ENCODE measurements around the gene PTPRR.

GRCh38 chr12:70854881-70855568 lies 65.5 kb downstream of the PTPRR start:
- TF ChIP-seq ZFP30 (CRISPR knock-in tag; IDR thresholded peaks at IDR 0.05) (no peak), CREB5 (CRISPR knock-in tag; IDR thresholded peaks at IDR 0.05; ENCODE audit: low read depth) (no peak), ZC3H10 (CRISPR knock-in tag; IDR thresholded peaks at IDR 0.05) (no peak), RARB (CRISPR knock-in tag; IDR thresholded peaks at IDR 0.05) (no peak), TOX (CRISPR knock-in tag; IDR thresholded peaks at IDR 0.05; ENCODE audit: borderline replicate concordance) (no peak), ISL1 (CRISPR knock-in tag; IDR thresholded peaks at IDR 0.05) (no peak)
- TF ChIP-seq, protein P1, sequence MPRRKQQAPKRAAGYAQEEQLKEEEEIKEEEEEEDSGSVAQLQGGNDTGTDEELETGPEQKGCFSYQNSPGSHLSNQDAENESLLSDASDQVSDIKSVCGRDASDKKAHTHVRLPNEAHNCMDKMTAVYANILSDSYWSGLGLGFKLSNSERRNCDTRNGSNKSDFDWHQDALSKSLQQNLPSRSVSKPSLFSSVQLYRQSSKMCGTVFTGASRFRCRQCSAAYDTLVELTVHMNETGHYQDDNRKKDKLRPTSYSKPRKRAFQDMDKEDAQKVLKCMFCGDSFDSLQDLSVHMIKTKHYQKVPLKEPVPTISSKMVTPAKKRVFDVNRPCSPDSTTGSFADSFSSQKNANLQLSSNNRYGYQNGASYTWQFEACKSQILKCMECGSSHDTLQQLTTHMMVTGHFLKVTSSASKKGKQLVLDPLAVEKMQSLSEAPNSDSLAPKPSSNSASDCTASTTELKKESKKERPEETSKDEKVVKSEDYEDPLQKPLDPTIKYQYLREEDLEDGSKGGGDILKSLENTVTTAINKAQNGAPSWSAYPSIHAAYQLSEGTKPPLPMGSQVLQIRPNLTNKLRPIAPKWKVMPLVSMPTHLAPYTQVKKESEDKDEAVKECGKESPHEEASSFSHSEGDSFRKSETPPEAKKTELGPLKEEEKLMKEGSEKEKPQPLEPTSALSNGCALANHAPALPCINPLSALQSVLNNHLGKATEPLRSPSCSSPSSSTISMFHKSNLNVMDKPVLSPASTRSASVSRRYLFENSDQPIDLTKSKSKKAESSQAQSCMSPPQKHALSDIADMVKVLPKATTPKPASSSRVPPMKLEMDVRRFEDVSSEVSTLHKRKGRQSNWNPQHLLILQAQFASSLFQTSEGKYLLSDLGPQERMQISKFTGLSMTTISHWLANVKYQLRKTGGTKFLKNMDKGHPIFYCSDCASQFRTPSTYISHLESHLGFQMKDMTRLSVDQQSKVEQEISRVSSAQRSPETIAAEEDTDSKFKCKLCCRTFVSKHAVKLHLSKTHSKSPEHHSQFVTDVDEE (CRISPR knock-in tag; IDR thresholded peaks at IDR 0.05) = no peak

Measured in SK-N-SH treated with all-trans-retinoic acid at 6 μM for 48 hours (cell line).